HG02885 (cell line): ENCODE results near the gene HDAC11.

ENCODE experiments used
- ATAC-seq: cut with Tn5 transposase; IDR thresholded peaks from one replicate; pipeline ENCODE4 v1.9.1; 2021; ENCODE audit warnings: mild to moderate bottlenecking; ENCODE audit not compliant: unreplicated experiment, poor library complexity

The HDAC11 gene

GRCh38 chr3:13550791-13551360, 70.8 kb downstream of the HDAC11 start:
- no peak for ATAC-seq

- no peak for ATAC-seq
These were observed 72.9 kb downstream of the HDAC11 start for GRCh38 chr3:13552857-13553652.

GRCh38 chr3:13553686-13554085, 73.6 kb downstream of the HDAC11 start:
- no peak for ATAC-seq

- no peak for ATAC-seq
These were observed 75.6 kb downstream of the HDAC11 start for GRCh38 chr3:13555753-13556152.
